GM18868 (cell line): Measurements from ENCODE around the gene SBNO1.
"Not testable (repeated sequence)": the region's sequence is repeated elsewhere in the genome, so short reads cannot be mapped to it uniquely, and the experiment has no call there.

ENCODE experiments used
- ATAC-seq: cut with Tn5 transposase; IDR thresholded peaks from one replicate; pipeline ENCODE4 v1.9.1; 2021; ENCODE audit warnings: mild to moderate bottlenecking, moderate library complexity; ENCODE audit not compliant: unreplicated experiment

SBNO1 gene

GRCh38 chr12:123364532-123365024 lies at the start of gene SBNO1:
TSS of gene SBNO1 (minus strand) at chr12:123364847. CDS start at chr12:123350441, 14,406 bp downstream.
- peak; percentile 39 for ATAC-seq

GRCh38 chr12:123410041-123410412 lies 45.4 kb upstream of the SBNO1 start:
- ATAC-seq = no peak

- not testable (repeated sequence) for ATAC-seq
These were observed 44.8 kb upstream of the SBNO1 start for GRCh38 chr12:123409284-123410040.

GRCh38 chr12:123408619-123409018 lies 44.0 kb upstream of the SBNO1 start:
- not testable (repeated sequence) for ATAC-seq

- not testable (repeated sequence) for ATAC-seq
These were observed 43.3 kb upstream of the SBNO1 start for GRCh38 chr12:123407934-123408333.

- ATAC-seq = not testable (repeated sequence)
These were observed 42.6 kb upstream of the SBNO1 start for GRCh38 chr12:123407269-123407668.

- no peak for ATAC-seq
These were observed 39.9 kb upstream of the SBNO1 start for GRCh38 chr12:123404581-123404980.

- no peak for ATAC-seq
These were observed 37.4 kb upstream of the SBNO1 start for GRCh38 chr12:123401753-123402683.

- ATAC-seq = no peak
These were observed 34.6 kb upstream of the SBNO1 start for GRCh38 chr12:123399255-123399617.

- no peak for ATAC-seq
These were observed 34.1 kb upstream of the SBNO1 start for GRCh38 chr12:123398550-123399254.

GRCh38 chr12:123398177-123398549 lies 33.5 kb upstream of the SBNO1 start:
- no peak for ATAC-seq

GRCh38 chr12:123397400-123397799 lies 32.8 kb upstream of the SBNO1 start:
- ATAC-seq = no peak

GRCh38 chr12:123396954-123397353 lies 32.3 kb upstream of the SBNO1 start:
- no peak for ATAC-seq

GRCh38 chr12:123396543-123396942 lies 31.9 kb upstream of the SBNO1 start:
- ATAC-seq = no peak

- no peak for ATAC-seq
These were observed 30.6 kb upstream of the SBNO1 start for GRCh38 chr12:123395236-123395635.

- ATAC-seq = no peak
These were observed 29.1 kb upstream of the SBNO1 start for GRCh38 chr12:123393747-123394146.

- ATAC-seq = no peak
These were observed 27.1 kb upstream of the SBNO1 start for GRCh38 chr12:123391546-123392343.

- ATAC-seq = no peak
These were observed 26.1 kb upstream of the SBNO1 start for GRCh38 chr12:123390498-123391426.
